GM18526 (cell line): ENCODE measurements around the gene OTUD5.

Experiments used
- POLR2A ChIP-seq: IDR thresholded peaks from 3 replicates; pipeline ENCODE4 v1.6.1; 2011; ENCODE audit not compliant: insufficient read length; ENCODE audit errors: extremely low read depth

The OTUD5 gene

GRCh38 chrX:48933757-48934156 is 23.6 kb downstream of the OTUD5 start:
- TF ChIP-seq POLR2A: no peak

GRCh38 chrX:48927736-48928382 is 29.5 kb downstream of the OTUD5 start:
- TF ChIP-seq POLR2A: no peak

- TF ChIP-seq POLR2A: no peak
These were observed 30.3 kb downstream of the OTUD5 start for GRCh38 chrX:48927123-48927522.

GRCh38 chrX:48924270-48924669 is 33.1 kb downstream of the OTUD5 start:
- TF ChIP-seq POLR2A: no peak

GRCh38 chrX:48923771-48924170 is 33.6 kb downstream of the OTUD5 start:
- no peak for TF ChIP-seq POLR2A

- TF ChIP-seq POLR2A: no peak
These were observed 36.7 kb downstream of the OTUD5 start for GRCh38 chrX:48920718-48921104.

GRCh38 chrX:48919947-48920717 is 37.3 kb downstream of the OTUD5 start:
- no peak for TF ChIP-seq POLR2A

- no peak for TF ChIP-seq POLR2A
These were observed 38.0 kb downstream of the OTUD5 start for GRCh38 chrX:48919360-48919841.

- peak; percentile 98 for TF ChIP-seq POLR2A
These were observed 38.6 kb downstream of the OTUD5 start, which contains the start of gene PIM2 for GRCh38 chrX:48918643-48919340. TSS of gene PIM2 (minus strand) at chrX:48919024. CDS start at chrX:48918834, 190 bp downstream.

- no peak for TF ChIP-seq POLR2A
These were observed 39.1 kb downstream of the OTUD5 start for GRCh38 chrX:48918301-48918642.

- TF ChIP-seq POLR2A: peak; percentile 13
These were observed 40.0 kb downstream of the OTUD5 start for GRCh38 chrX:48917139-48918001.

GRCh38 chrX:48914593-48915493 is 42.6 kb downstream of the OTUD5 start:
- TF ChIP-seq POLR2A: no peak

GRCh38 chrX:48913605-48914366 is 43.6 kb downstream of the OTUD5 start:
- peak; percentile 20 for TF ChIP-seq POLR2A
